Right atrium auricular region (tissue), 2 donors: ENCODE results near the gene TAF5. TPM values are rescaled to one million over a fixed set of nuclear protein-coding genes. Genes with fewer than 3 reads are reported as not detected.
"Not testable (repeated sequence)": the region's sequence is repeated elsewhere in the genome, so short reads cannot be mapped to it uniquely, and the experiment has no call there.

Experiments
- DNase-seq: peaks from one replicate; pipeline ENCODE4 v3.0.0-alpha.2; 2019; ENCODE audit warnings: low spot score
- H3K27ac ChIP-seq, 2 donors: fragments of 200-600 bp; sonication (generic); 1 replicate in 1 of 2; 2 replicates in 1 of 2; pipeline ENCODE4 v1.5.1; 2016 to 2019
- H3K27me3 ChIP-seq, 2 donors: fragments of 200-600 bp; sonication (generic); one replicate each; pipeline versions ENCODE4 v1.5.1 to v1.6.0; 2017 to 2019
- H3K36me3 ChIP-seq: fragments of 200-600 bp; sonication (generic); one replicate; pipeline ENCODE4 v1.5.1; 2016
- H3K4me1 ChIP-seq, 2 donors: fragments of 200-600 bp; sonication (generic); one replicate each; pipeline versions ENCODE4 v1.5.1 to v1.6.0; 2017 to 2019
- H3K4me3 ChIP-seq, 2 donors: fragments of 200-600 bp; sonication (generic); 1 replicate in 1 of 2; 2 replicates in 1 of 2; pipeline ENCODE4 v1.5.1; 2017 to 2019; ENCODE audit warnings: mild to moderate bottlenecking in 1 of 2, moderate library complexity in 1 of 2
- H3K9me3 ChIP-seq, 2 donors: fragments of 200-600 bp; sonication (generic); one replicate each; pipeline ENCODE4 v1.5.1; 2019
- CTCF ChIP-seq, 2 donors: fragments of 200-600 bp; sonication (generic); IDR thresholded peaks; one replicate each; pipeline ENCODE4 v1.5.1; 2019; ENCODE audit warnings: antibody characterized with exemption in 2 of 2
- total RNA-seq, 2 donors: library from RNA; depleted of rRNA; stranded (reverse); fragments of >200 nt; gene quantifications; one replicate each; pipeline ENCODE4 v1.1.0, GENCODE V29; 2016

Gene TAF5
- total RNA-seq, 2 donors from 2014 or later, result 2.0 to 2.2 TPM

- Histone ChIP-seq H3K27me3 (no peaks in the 10 kb centered on the region), H3K4me3 (no peak overlapping the region), H3K9me3 (no peaks in the 10 kb centered on the region), H3K27ac (no peak overlapping the region), H3K4me1 (no peaks in the 10 kb centered on the region), H3K36me3 (peaks cover 98% of the 10 kb centered on the region)
- peak; percentile 37 to 82 for TF ChIP-seq CTCF (IDR thresholded peaks at IDR 0.05)
- DNase-seq, result peak; percentile 71
Observed at GRCh38 chr10:103416436-103417147, 48.8 kb downstream of the TAF5 start.

DNA sequence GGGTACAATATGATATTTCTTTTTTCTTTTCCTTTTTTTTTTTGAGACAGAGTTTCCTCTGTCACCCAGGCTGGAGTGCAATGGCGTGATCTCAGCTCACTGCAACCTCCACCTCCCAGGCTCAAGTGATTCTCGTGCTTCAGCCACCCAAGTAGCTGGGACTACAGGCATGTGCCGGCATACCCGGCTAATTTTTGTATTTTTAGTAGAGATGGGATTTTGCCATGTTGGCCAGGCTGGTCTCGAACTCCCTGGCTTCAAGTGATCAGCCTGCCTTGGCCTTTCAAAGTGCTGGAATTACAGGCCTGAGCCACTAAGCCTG lies 49.3 kb downstream of the TAF5 start:
- TF ChIP-seq CTCF (IDR thresholded peaks at IDR 0.05), result peak in 1 of 2 donors; percentile 9
- not testable (repeated sequence) for DNase-seq, H3K27me3 ChIP-seq, H3K9me3 ChIP-seq, H3K4me3 ChIP-seq, H3K27ac ChIP-seq, H3K4me1 ChIP-seq
- peaks cover 96% of the 10 kb centered on the region for H3K36me3 ChIP-seq

DNA sequence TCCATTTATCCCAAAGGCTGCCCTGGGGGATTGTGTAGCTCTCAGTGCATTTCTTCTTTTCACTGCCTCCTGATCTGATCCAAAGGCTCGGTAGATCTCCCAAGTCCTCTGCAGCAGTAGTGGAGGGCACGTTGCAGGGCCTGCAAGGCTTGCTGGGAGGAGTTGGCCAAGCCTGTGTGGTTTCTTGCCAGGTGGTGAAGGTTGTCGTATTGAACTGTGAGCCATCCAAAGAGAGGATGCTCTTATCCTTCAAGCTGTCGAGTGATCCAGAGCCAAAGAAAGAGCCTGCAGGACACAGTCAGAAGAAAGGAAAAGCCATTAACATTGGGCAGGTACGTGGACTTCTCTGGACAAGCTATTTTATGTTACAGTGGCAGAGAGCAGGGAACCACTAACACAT lies 49.8 kb downstream of the TAF5 start:
- no peaks in the 10 kb centered on the region for H3K27me3 ChIP-seq
- H3K27ac ChIP-seq, result no peak overlapping the region
- no peak overlapping the region for H3K4me3 ChIP-seq
- TF ChIP-seq CTCF (IDR thresholded peaks at IDR 0.05), result no peak
- peaks cover 96% of the 10 kb centered on the region for H3K36me3 ChIP-seq
- no peaks in the 10 kb centered on the region for H3K9me3 ChIP-seq
- DNase-seq, result no peak
- H3K4me1 ChIP-seq, result no peaks in the 10 kb centered on the region

DNA sequence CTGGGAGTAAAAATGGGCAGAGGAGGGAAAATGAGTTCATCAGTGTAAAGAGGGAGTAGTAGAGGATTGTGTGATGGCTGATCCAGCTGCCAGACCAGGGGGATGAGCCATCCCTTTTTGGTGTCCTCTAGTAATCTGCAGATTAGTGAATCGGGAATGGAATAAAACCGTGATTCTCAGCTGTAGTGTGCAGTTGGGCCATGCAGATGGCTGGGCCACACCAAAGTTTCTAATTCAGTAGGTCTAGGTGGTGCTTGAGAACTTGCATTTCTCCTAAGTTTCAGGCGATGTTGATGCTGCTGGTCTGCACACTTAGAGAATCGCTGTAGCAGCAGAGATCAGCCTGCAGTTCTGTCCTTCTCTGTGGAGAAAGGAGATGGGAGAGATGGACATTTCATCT lies 51.3 kb downstream of the TAF5 start:
- H3K4me3 ChIP-seq, result no peak overlapping the region
- H3K27me3 ChIP-seq, result no peaks in the 10 kb centered on the region
- DNase-seq, result no peak
- H3K4me1 ChIP-seq, result no peaks in the 10 kb centered on the region
- TF ChIP-seq CTCF (IDR thresholded peaks at IDR 0.05), result no peak
- H3K9me3 ChIP-seq, result no peaks in the 10 kb centered on the region
- H3K36me3 ChIP-seq, result peaks cover 96% of the 10 kb centered on the region
- H3K27ac ChIP-seq, result no peak overlapping the region

GRCh38 chr10:103423748-103424147 lies 56.0 kb downstream of the TAF5 start:
- H3K4me3 ChIP-seq, result no peak overlapping the region
- H3K27ac ChIP-seq, result no peak overlapping the region
- no peak for DNase-seq
- TF ChIP-seq CTCF (IDR thresholded peaks at IDR 0.05), result no peak
- no peaks in the 10 kb centered on the region for H3K27me3 ChIP-seq
- no peaks in the 10 kb centered on the region for H3K9me3 ChIP-seq
- peaks cover 88% of the 10 kb centered on the region for H3K36me3 ChIP-seq
- no peaks in the 10 kb centered on the region for H3K4me1 ChIP-seq

GRCh38 chr10:103427866-103428265 lies 60.1 kb downstream of the TAF5 start:
- H3K27ac ChIP-seq, result no peak overlapping the region
- peaks cover 76% of the 10 kb centered on the region for H3K36me3 ChIP-seq
- no peak for TF ChIP-seq CTCF (IDR thresholded peaks at IDR 0.05)
- H3K27me3 ChIP-seq, result no peaks in the 10 kb centered on the region
- H3K9me3 ChIP-seq, result no peaks in the 10 kb centered on the region
- no peak for DNase-seq
- no peak overlapping the region for H3K4me3 ChIP-seq
- no peaks in the 10 kb centered on the region for H3K4me1 ChIP-seq
